A549 (cell line): ENCODE data around the gene UGT1A5. TPM values are rescaled to one million over a fixed set of nuclear protein-coding genes. Genes with fewer than 3 reads are reported as not detected.

Experiments
- ATAC-seq, 2 experiments: fragments of 200-7000 bp in 1 of 2; fragments of >200 bp in 1 of 2; cut with Nextera tagmentation in 1 of 2; cut with Tn5 transposase in 1 of 2; 3 replicates each; pipeline versions ENCODE4 v1.8.0 to v1.9.1; 2018 to 2020; ENCODE audit warnings: mild to moderate bottlenecking in 1 of 2, moderate library complexity in 1 of 2
- CTCF ChIA-PET: fragments of 300-600 bp; sonication (Branson Sonifier 250); formaldehyde crosslinking; extraction: SDS; loops from one replicate; lab custom pipeline; 2021; ENCODE audit warnings: antibody characterized with exemption, inconsistent platforms; lab: Yijun Ruan, JAX
- POLR2A ChIA-PET: fragments of 350-600 bp; formaldehyde crosslinking; extraction: SDS; loops from one replicate; lab custom pipeline; 2021; ENCODE audit warnings: antibody characterized with exemption, inconsistent platforms; lab: Yijun Ruan, JAX
- DNase-seq, 2 experiments: peaks; one replicate each; pipeline versions ENCODE4 v3.0.0 to v3.0.0-alpha.2; 2011 to 2016; ENCODE audit warnings: low read depth in 1 of 2, low spot score in 1 of 2
- FAIRE-seq: peaks from 2 replicates; lab custom pipeline; 2011; peaks lifted over from hg19 to GRCh38; lab: Jason Lieb, UNC
- H3K27ac ChIP-seq, 2 experiments: fragments of >200 bp; sonication (Bioruptor Twin); formaldehyde crosslinking; 3 replicates each; pipeline ENCODE4 v1.5.1; 2016 to 2017
- H3K4me1 ChIP-seq: fragments of >200 bp; sonication (Bioruptor Twin); formaldehyde crosslinking; 3 replicates; pipeline ENCODE4 v1.6.1; 2016
- H3K4me2 ChIP-seq: fragments of >200 bp; sonication (Bioruptor Twin); formaldehyde crosslinking; 3 replicates; pipeline ENCODE4 v1.6.1; 2016
- H3K4me3 ChIP-seq: fragments of >200 bp; sonication (Bioruptor Twin); formaldehyde crosslinking; 3 replicates; pipeline ENCODE4 v1.5.1; 2016
- H3K9me3 ChIP-seq: fragments of >200 bp; sonication (Bioruptor Twin); formaldehyde crosslinking; 3 replicates; pipeline ENCODE4 v1.6.1; 2016
- BHLHE40 ChIP-seq: IDR thresholded peaks from 2 replicates; pipeline ENCODE4 v1.6.1; 2012; ENCODE audit warnings: low read depth, low read length, inconsistent platforms
- CEBPB ChIP-seq, 2 experiments: fragments of >200 bp in 1 of 2; sonication (Bioruptor Twin) in 1 of 2; formaldehyde crosslinking in 1 of 2; IDR thresholded peaks; 2 replicates each; pipeline ENCODE4 v1.6.1; 2012 to 2016
- CHD2 ChIP-seq: fragments of 150-350 bp; IDR thresholded peaks from 2 replicates; pipeline ENCODE4 v1.6.1; 2014; ENCODE audit warnings: low read length; ENCODE audit not compliant: partially characterized antibody
- EHF ChIP-seq: fragments of 250-450 bp; sonication (Bioruptor Pico); IDR thresholded peaks from 2 replicates; pipeline ENCODE4 v1.5.0; 2020; ENCODE audit warnings: mild to moderate bottlenecking
- EP300 ChIP-seq, 2 experiments: fragments of >200 bp; sonication (Bioruptor Twin); formaldehyde crosslinking; IDR thresholded peaks; 2 replicates in 1 of 2; 3 replicates in 1 of 2; pipeline ENCODE4 v1.6.1; 2016 to 2017
- FOSL2 ChIP-seq, 2 experiments: fragments of 450-650 bp in 1 of 2; fragments of >200 bp in 1 of 2; sonication (Bioruptor Twin) in 1 of 2; formaldehyde crosslinking; IDR thresholded peaks; 2 replicates each; pipeline versions ENCODE4 v1.5.0 to v1.6.1; 2016 to 2020; ENCODE audit warnings: mild to moderate bottlenecking in 1 of 2, moderate library complexity in 1 of 2
- GATA3 ChIP-seq: IDR thresholded peaks from 2 replicates; pipeline ENCODE4 v1.6.1; 2012; ENCODE audit warnings: borderline replicate concordance
- HEYL ChIP-seq: fragments of 250-450 bp; sonication (Bioruptor Pico); IDR thresholded peaks from 2 replicates; pipeline ENCODE4 v1.8.0; 2021; ENCODE audit warnings: mild to moderate bottlenecking, moderate library complexity
- HOXA7 ChIP-seq: fragments of 250-450 bp; sonication (Bioruptor Pico); IDR thresholded peaks from 2 replicates; pipeline ENCODE4 v1.5.0; 2020; ENCODE audit warnings: mild to moderate bottlenecking, moderate library complexity
- HOXB13 ChIP-seq: fragments of 250-450 bp; sonication (Bioruptor Pico); IDR thresholded peaks from 2 replicates; pipeline ENCODE4 v1.5.0; 2020; ENCODE audit warnings: low read depth, mild to moderate bottlenecking, moderate library complexity
- HOXB5 ChIP-seq: fragments of 250-450 bp; sonication (Bioruptor Pico); IDR thresholded peaks from 2 replicates; pipeline ENCODE4 v1.5.0; 2020; ENCODE audit warnings: mild to moderate bottlenecking, moderate library complexity
- JUN ChIP-seq, 2 experiments: fragments of >200 bp; sonication (Bioruptor Twin); formaldehyde crosslinking; IDR thresholded peaks; 2 replicates in 1 of 2; 3 replicates in 1 of 2; pipeline ENCODE4 v1.6.1; 2016 to 2017
- JUNB ChIP-seq: fragments of >200 bp; sonication (Bioruptor Twin); formaldehyde crosslinking; IDR thresholded peaks from 2 replicates; pipeline ENCODE4 v1.6.1; 2016
- KDM5A ChIP-seq: fragments of 200-600 bp; sonication (generic); IDR thresholded peaks from 2 replicates; pipeline ENCODE4 v1.6.1; 2016; ENCODE audit warnings: antibody characterized with exemption, mild to moderate bottlenecking
- MYC ChIP-seq: IDR thresholded peaks from 2 replicates; pipeline ENCODE4 v1.6.1; 2012; ENCODE audit warnings: mild to moderate bottlenecking, inconsistent platforms, low read length, improper control_type of control experiment, borderline replicate concordance
- RAD21 ChIP-seq, 2 experiments: fragments of >200 bp in 1 of 2; sonication (Bioruptor Twin) in 1 of 2; formaldehyde crosslinking in 1 of 2; IDR thresholded peaks in 1 of 2; conservative IDR thresholded peaks in 1 of 2; 2 replicates in 1 of 2; 3 replicates in 1 of 2; pipeline ENCODE4 v1.6.1; 2012 to 2018; ENCODE audit warnings: inconsistent platforms in 1 of 2
- SMC3 ChIP-seq: fragments of >200 bp; sonication (Bioruptor Twin); formaldehyde crosslinking; IDR thresholded peaks from 3 replicates; pipeline ENCODE4 v1.6.1; 2018; ENCODE audit warnings: inconsistent platforms
- ZFP36 ChIP-seq: fragments of 450-650 bp; IDR thresholded peaks from 2 replicates; pipeline ENCODE4 v1.6.1; 2014; ENCODE audit warnings: borderline replicate concordance; ENCODE audit not compliant: partially characterized antibody
- ZSCAN20 ChIP-seq: fragments of 250-450 bp; sonication (Bioruptor Pico); IDR thresholded peaks from 2 replicates; pipeline ENCODE4 v1.8.0; 2022; ENCODE audit warnings: mild to moderate bottlenecking, moderate library complexity
- WGBS: methylation state at CpG from one replicate; pipeline ENCODE4 v1.1.6; 2017; ENCODE audit errors: missing lambda C conversion rate; 5-methylcytosine and 5-hydroxymethylcytosine counted together
- polyA plus RNA-seq, 4 experiments: library from polyadenylated mRNA; depleted of rRNA in 3 of 4; stranded (reverse); fragments of >200 nt; fragmentation: RNase III in 1 of 4; extraction: RNeasy Plus Mini Kit Qiagen cat#74134 plus additional on column Dnase treatment in 1 of 4; gene quantifications; 2 replicates in 3 of 4; 3 replicates in 1 of 4; pipeline ENCODE4 v1.2.3, GENCODE V29; 2011 to 2017
- TF ChIP-seq, protein P1 (sequence below): fragments of >200 bp; sonication (Bioruptor Twin); formaldehyde crosslinking; IDR thresholded peaks from 2 replicates; pipeline ENCODE4 v1.6.1; 2016
- TF ChIP-seq, protein P2 (sequence below): IDR thresholded peaks from 2 replicates; pipeline ENCODE4 v1.6.1; 2012
- TF ChIP-seq, protein P3 (sequence below): IDR thresholded peaks from 2 replicates; pipeline ENCODE4 v1.6.1; 2012; ENCODE audit warnings: low read depth, borderline replicate concordance
- TF ChIP-seq, protein P4 (sequence below): fragments of 200-600 bp; sonication (generic); IDR thresholded peaks from 2 replicates; pipeline ENCODE4 v1.6.1; 2016; ENCODE audit warnings: antibody characterized with exemption, mild to moderate bottlenecking, moderate library complexity
- TF ChIP-seq, protein P5 (sequence below): IDR thresholded peaks from 2 replicates; pipeline ENCODE4 v1.6.1; 2012

The UGT1A5 gene
- polyA plus RNA-seq, 2 of the 4 experiments (the other 2 are of a cell fraction), result 0.05 TPM; not detected in 1

DNA sequence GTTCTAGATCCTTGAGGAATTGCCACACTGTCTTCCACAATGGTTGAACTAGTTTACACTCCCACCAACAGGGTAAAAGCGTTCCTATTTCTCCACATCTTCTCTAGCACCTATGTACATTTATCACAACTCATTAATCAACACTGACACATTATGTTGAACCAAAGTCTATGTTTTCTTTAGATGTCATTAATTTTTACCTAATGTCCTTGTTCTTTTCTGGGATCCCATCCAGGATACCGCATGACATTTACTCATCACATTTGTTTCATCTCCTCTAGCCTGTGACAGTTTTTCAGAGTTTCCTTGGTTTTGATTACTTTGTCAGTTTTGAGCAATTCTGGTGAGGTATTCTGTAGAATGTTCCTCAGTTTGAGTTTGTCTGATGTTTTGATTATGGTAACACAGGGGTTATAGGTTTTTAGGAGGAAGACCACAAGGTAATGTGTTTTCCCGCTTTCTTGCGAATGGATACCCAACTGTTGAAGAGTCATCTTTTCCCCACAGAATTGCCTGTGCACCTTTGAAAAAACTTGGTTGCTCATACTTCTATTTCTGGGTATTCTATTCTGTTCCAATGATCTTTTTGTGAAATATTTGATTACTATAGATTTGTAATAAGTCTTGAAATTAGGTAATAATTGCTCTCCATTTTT is 44.0 kb upstream of the UGT1A5 start:
- H3K4me1 ChIP-seq, result peaks cover 21% of the 10 kb centered on the region
- peak overlapping the region; percentile 75 to 82 for H3K27ac ChIP-seq
- ATAC-seq, result peak; percentile 70 to 83
- ChIA-PET CTCF (no interaction called here), POLR2A (no interaction called here)
- peak overlapping the region; percentile 37 for H3K4me2 ChIP-seq
- peak in 1 of 2 experiments; percentile 82 for DNase-seq
- H3K9me3 ChIP-seq, result peaks cover 48% of the 10 kb centered on the region
- 38% methylated on average over 4 of the region's 4 CpGs for WGBS
- FAIRE-seq, result peak; percentile 7
- H3K4me3 ChIP-seq, result no peak overlapping the region
- TF ChIP-seq JUNB, result peak; percentile 91
- no peak for TF ChIP-seq KDM5A
- TF ChIP-seq, protein P1, sequence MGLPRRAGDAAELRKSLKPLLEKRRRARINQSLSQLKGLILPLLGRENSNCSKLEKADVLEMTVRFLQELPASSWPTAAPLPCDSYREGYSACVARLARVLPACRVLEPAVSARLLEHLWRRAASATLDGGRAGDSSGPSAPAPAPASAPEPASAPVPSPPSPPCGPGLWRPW, result 0 out of 2 replicates have a peak, but pooled peaks have one; percentile 34
- TF ChIP-seq ZSCAN20 (CRISPR knock-in tag), result no peak
- TF ChIP-seq HEYL (CRISPR knock-in tag), result no peak
- TF ChIP-seq JUN (IDR thresholded peaks at IDR 0.05), result peak; percentile 63 to 86
- TF ChIP-seq MYC, result no peak
- peak; percentile 88 to 90; a peak in 4 of 5 replicates for TF ChIP-seq EP300 (IDR thresholded peaks at IDR 0.05)
- no peak for TF ChIP-seq ZFP36
- TF ChIP-seq RAD21 (conservative IDR thresholded peaks at IDR 0.05 in 1 of 2, IDR thresholded peaks at IDR 0.05 in 1 of 2), result peak in 1 of 2 experiments; percentile 51; a peak in 2 of 5 replicates
- TF ChIP-seq CHD2, result no peak
- TF ChIP-seq SMC3, result peak; percentile 55; the same call in 2 of the 3 replicates
- TF ChIP-seq HOXB5 (CRISPR knock-in tag), result peak; percentile 98
- peak in 1 of 2 experiments; percentile 55; a peak in 2 of 4 replicates for TF ChIP-seq CEBPB (IDR thresholded peaks at IDR 0.05)
- TF ChIP-seq, protein P2, sequence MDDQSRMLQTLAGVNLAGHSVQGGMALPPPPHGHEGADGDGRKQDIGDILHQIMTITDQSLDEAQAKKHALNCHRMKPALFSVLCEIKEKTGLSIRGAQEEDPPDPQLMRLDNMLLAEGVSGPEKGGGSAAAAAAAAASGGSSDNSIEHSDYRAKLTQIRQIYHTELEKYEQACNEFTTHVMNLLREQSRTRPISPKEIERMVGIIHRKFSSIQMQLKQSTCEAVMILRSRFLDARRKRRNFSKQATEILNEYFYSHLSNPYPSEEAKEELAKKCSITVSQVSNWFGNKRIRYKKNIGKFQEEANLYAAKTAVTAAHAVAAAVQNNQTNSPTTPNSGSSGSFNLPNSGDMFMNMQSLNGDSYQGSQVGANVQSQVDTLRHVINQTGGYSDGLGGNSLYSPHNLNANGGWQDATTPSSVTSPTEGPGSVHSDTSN, result peak; percentile 36; the same call in 1 of the 2 replicates
- 0 out of 2 replicates have a peak, but pooled peaks have one; percentile 42 for TF ChIP-seq EHF (CRISPR knock-in tag)
- TF ChIP-seq, protein P3, sequence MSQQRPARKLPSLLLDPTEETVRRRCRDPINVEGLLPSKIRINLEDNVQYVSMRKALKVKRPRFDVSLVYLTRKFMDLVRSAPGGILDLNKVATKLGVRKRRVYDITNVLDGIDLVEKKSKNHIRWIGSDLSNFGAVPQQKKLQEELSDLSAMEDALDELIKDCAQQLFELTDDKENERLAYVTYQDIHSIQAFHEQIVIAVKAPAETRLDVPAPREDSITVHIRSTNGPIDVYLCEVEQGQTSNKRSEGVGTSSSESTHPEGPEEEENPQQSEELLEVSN, result peak; percentile 66; the same call in 1 of the 2 replicates
- TF ChIP-seq BHLHE40, result no peak
- 0 out of 2 replicates have a peak, but pooled peaks have one; percentile 41 for TF ChIP-seq HOXB13
- TF ChIP-seq, protein P4, sequence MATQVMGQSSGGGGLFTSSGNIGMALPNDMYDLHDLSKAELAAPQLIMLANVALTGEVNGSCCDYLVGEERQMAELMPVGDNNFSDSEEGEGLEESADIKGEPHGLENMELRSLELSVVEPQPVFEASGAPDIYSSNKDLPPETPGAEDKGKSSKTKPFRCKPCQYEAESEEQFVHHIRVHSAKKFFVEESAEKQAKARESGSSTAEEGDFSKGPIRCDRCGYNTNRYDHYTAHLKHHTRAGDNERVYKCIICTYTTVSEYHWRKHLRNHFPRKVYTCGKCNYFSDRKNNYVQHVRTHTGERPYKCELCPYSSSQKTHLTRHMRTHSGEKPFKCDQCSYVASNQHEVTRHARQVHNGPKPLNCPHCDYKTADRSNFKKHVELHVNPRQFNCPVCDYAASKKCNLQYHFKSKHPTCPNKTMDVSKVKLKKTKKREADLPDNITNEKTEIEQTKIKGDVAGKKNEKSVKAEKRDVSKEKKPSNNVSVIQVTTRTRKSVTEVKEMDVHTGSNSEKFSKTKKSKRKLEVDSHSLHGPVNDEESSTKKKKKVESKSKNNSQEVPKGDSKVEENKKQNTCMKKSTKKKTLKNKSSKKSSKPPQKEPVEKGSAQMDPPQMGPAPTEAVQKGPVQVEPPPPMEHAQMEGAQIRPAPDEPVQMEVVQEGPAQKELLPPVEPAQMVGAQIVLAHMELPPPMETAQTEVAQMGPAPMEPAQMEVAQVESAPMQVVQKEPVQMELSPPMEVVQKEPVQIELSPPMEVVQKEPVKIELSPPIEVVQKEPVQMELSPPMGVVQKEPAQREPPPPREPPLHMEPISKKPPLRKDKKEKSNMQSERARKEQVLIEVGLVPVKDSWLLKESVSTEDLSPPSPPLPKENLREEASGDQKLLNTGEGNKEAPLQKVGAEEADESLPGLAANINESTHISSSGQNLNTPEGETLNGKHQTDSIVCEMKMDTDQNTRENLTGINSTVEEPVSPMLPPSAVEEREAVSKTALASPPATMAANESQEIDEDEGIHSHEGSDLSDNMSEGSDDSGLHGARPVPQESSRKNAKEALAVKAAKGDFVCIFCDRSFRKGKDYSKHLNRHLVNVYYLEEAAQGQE, result no peak
- TF ChIP-seq FOSL2 (IDR thresholded peaks at IDR 0.05), result peak; percentile 57
- peak; percentile 77 for TF ChIP-seq FOSL2 (CRISPR knock-in tag; IDR thresholded peaks at IDR 0.05)
- TF ChIP-seq, protein P5, sequence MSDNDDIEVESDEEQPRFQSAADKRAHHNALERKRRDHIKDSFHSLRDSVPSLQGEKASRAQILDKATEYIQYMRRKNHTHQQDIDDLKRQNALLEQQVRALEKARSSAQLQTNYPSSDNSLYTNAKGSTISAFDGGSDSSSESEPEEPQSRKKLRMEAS, result peak; percentile 43; the same call in 1 of the 2 replicates
- TF ChIP-seq HOXA7 (CRISPR knock-in tag), result 0 out of 2 replicates have a peak, but pooled peaks have one; percentile 39
- peak; percentile 81 for TF ChIP-seq GATA3
